ENCODE measurements around the gene RAB3GAP1.
"Not testable (repeated sequence)": the region's sequence is repeated elsewhere in the genome, so short reads cannot be mapped to it uniquely, and the experiment has no call there.

Gene RAB3GAP1

GRCh38 chr2:135105513-135106316, 53.6 kb downstream of the RAB3GAP1 start:
- DNase-seq = not testable (repeated sequence)

GRCh38 chr2:135113322-135113721, 61.2 kb downstream of the RAB3GAP1 start:
- no peak for DNase-seq

GRCh38 chr2:135119582-135119981, 67.5 kb downstream of the RAB3GAP1 start:
- DNase-seq = no peak

- no peak for DNase-seq
Measured at GRCh38 chr2:135121016-135121657, 69.0 kb downstream of the RAB3GAP1 start.

- DNase-seq = not testable (repeated sequence)
Measured at GRCh38 chr2:135121658-135122039, 69.6 kb downstream of the RAB3GAP1 start.

GRCh38 chr2:135124924-135125886, 73.1 kb downstream of the RAB3GAP1 start:
- no peak for DNase-seq

- DNase-seq = no peak
Measured at GRCh38 chr2:135125940-135126339, 73.8 kb downstream of the RAB3GAP1 start.

- no peak for DNase-seq
Measured at GRCh38 chr2:135130751-135131150, 78.7 kb downstream of the RAB3GAP1 start.

- DNase-seq = no peak
Measured at GRCh38 chr2:135132314-135132713, 80.2 kb downstream of the RAB3GAP1 start.

- DNase-seq = no peak
Measured at GRCh38 chr2:135140606-135141005, 88.5 kb downstream of the RAB3GAP1 start.

- no peak for DNase-seq
Measured at GRCh38 chr2:135142323-135142722, 90.2 kb downstream of the RAB3GAP1 start.

- no peak for DNase-seq
Measured at GRCh38 chr2:135144343-135144742, 92.3 kb downstream of the RAB3GAP1 start.

- DNase-seq = no peak
Measured at GRCh38 chr2:135149251-135149650, 97.2 kb downstream of the RAB3GAP1 start.

- DNase-seq = no peak
Measured at GRCh38 chr2:135150725-135151124, 98.6 kb downstream of the RAB3GAP1 start.

GRCh38 chr2:135151615-135152014, 99.5 kb downstream of the RAB3GAP1 start:
- no peak for DNase-seq

GRCh38 chr2:135152361-135152760, 100.3 kb downstream of the RAB3GAP1 start:
- DNase-seq = no peak

- DNase-seq = no peak
Measured at GRCh38 chr2:135154962-135155361, 102.9 kb downstream of the RAB3GAP1 start.

- DNase-seq = no peak
Measured at GRCh38 chr2:135157856-135158255, 105.8 kb downstream of the RAB3GAP1 start.

GRCh38 chr2:135159191-135159590, 107.1 kb downstream of the RAB3GAP1 start:
- no peak for DNase-seq

- DNase-seq = no peak
Measured at GRCh38 chr2:135162377-135162776, 110.3 kb downstream of the RAB3GAP1 start.

GRCh38 chr2:135162786-135163185, 110.7 kb downstream of the RAB3GAP1 start:
- DNase-seq = no peak

GRCh38 chr2:135163306-135163705, 111.2 kb downstream of the RAB3GAP1 start:
- no peak for DNase-seq

- no peak for DNase-seq
Measured at GRCh38 chr2:135163901-135164300, 111.8 kb downstream of the RAB3GAP1 start.

Measured in CD4-positive, alpha-beta T cell treated with Interleukin-1 beta for 1 hour (primary cell).